ENCODE data around the gene PPP1R13B.

PPP1R13B gene

GRCh38 chr14:103737432-103738045, 109.8 kb downstream of the PPP1R13B start:
- Histone ChIP-seq H3K9me3 (ENCODE audit: low read length) (no peaks in the 10 kb centered on the region), H3K36me3 (ENCODE audit: insufficient read depth, low read length) (peaks cover 57% of the 10 kb centered on the region), H3F3A (ENCODE audit: insufficient read depth, low read length) (no peaks in the 10 kb centered on the region), H3K79me2 (ENCODE audit: insufficient read depth, low read length) (no peaks in the 10 kb centered on the region), H3K4me1 (ENCODE audit: insufficient read depth, low read length, severe bottlenecking) (no peaks in the 10 kb centered on the region), H3K9ac (ENCODE audit: low read length) (no peak overlapping the region), H3K27ac (ENCODE audit: low read depth, low read length, poor library complexity, severe bottlenecking) (no peak overlapping the region), H3K4me2 (ENCODE audit: low read length) (no peak overlapping the region), H3K27me3 (ENCODE audit: insufficient read depth, low read length) (no peaks in the 10 kb centered on the region), H3K9me2 (ENCODE audit: low read depth, low read length) (no peaks in the 10 kb centered on the region), H4K20me1 (ENCODE audit: insufficient read depth, low read length) (no peaks in the 10 kb centered on the region), H3K4me3 (ENCODE audit: low read depth, low read length, poor library complexity, severe bottlenecking) (no peak overlapping the region), H2AFZ (ENCODE audit: low read length) (no peak overlapping the region)
- TF ChIP-seq EZH2 (IDR thresholded peaks at IDR 0.05; ENCODE audit: borderline replicate concordance, low read length) (no peak), CTCF (IDR thresholded peaks at IDR 0.05; ENCODE audit: low read length) (no peak)

- Histone ChIP-seq H3K27ac (ENCODE audit: low read depth, low read length, poor library complexity, severe bottlenecking) (no peak overlapping the region), H3K4me2 (ENCODE audit: low read length) (no peak overlapping the region), H2AFZ (ENCODE audit: low read length) (no peak overlapping the region), H3K4me1 (ENCODE audit: insufficient read depth, low read length, severe bottlenecking) (no peaks in the 10 kb centered on the region), H3K27me3 (ENCODE audit: insufficient read depth, low read length) (no peaks in the 10 kb centered on the region), H3K9ac (ENCODE audit: low read length) (no peak overlapping the region), H3K9me2 (ENCODE audit: low read depth, low read length) (no peaks in the 10 kb centered on the region), H3F3A (ENCODE audit: insufficient read depth, low read length) (no peaks in the 10 kb centered on the region), H3K36me3 (ENCODE audit: insufficient read depth, low read length) (peaks cover 62% of the 10 kb centered on the region), H3K4me3 (ENCODE audit: low read depth, low read length, poor library complexity, severe bottlenecking) (no peak overlapping the region), H3K79me2 (ENCODE audit: insufficient read depth, low read length) (no peaks in the 10 kb centered on the region), H3K9me3 (ENCODE audit: low read length) (no peaks in the 10 kb centered on the region), H4K20me1 (ENCODE audit: insufficient read depth, low read length) (no peaks in the 10 kb centered on the region)
- no peak for TF ChIP-seq EZH2 (IDR thresholded peaks at IDR 0.05; ENCODE audit: borderline replicate concordance, low read length)
Observed at GRCh38 chr14:103736546-103737431, 110.6 kb downstream of the PPP1R13B start.

GRCh38 chr14:103735815-103736545, 111.4 kb downstream of the PPP1R13B start:
- Histone ChIP-seq H3K27ac (ENCODE audit: low read depth, low read length, poor library complexity, severe bottlenecking) (no peak overlapping the region), H3F3A (ENCODE audit: insufficient read depth, low read length) (no peaks in the 10 kb centered on the region), H3K27me3 (ENCODE audit: insufficient read depth, low read length) (no peaks in the 10 kb centered on the region), H3K4me2 (ENCODE audit: low read length) (no peak overlapping the region), H2AFZ (ENCODE audit: low read length) (no peak overlapping the region), H4K20me1 (ENCODE audit: insufficient read depth, low read length) (no peaks in the 10 kb centered on the region), H3K4me1 (ENCODE audit: insufficient read depth, low read length, severe bottlenecking) (no peaks in the 10 kb centered on the region), H3K9me3 (ENCODE audit: low read length) (no peaks in the 10 kb centered on the region), H3K36me3 (ENCODE audit: insufficient read depth, low read length) (peaks cover 65% of the 10 kb centered on the region), H3K79me2 (ENCODE audit: insufficient read depth, low read length) (no peaks in the 10 kb centered on the region), H3K4me3 (ENCODE audit: low read depth, low read length, poor library complexity, severe bottlenecking) (no peak overlapping the region), H3K9me2 (ENCODE audit: low read depth, low read length) (no peaks in the 10 kb centered on the region), H3K9ac (ENCODE audit: low read length) (no peak overlapping the region)
- TF ChIP-seq EZH2 (IDR thresholded peaks at IDR 0.05; ENCODE audit: borderline replicate concordance, low read length) = no peak
- no peak for TF ChIP-seq CTCF (IDR thresholded peaks at IDR 0.05; ENCODE audit: low read length)
